H1 (cell line): Measurements from ENCODE around the gene ADAMTS6. TPM values are rescaled to one million over a fixed set of nuclear protein-coding genes. Genes with fewer than 3 reads are reported as not detected.

Source experiments
- ASH2L ChIP-seq: fragments of 200-600, 300-600 bp; sonication (generic); IDR thresholded peaks from one replicate; pipeline ENCODE4 v1.7.1; 2017; ENCODE audit warnings: low read length
- BCL11A ChIP-seq, 2 experiments: IDR thresholded peaks; one replicate each; pipeline ENCODE4 v1.6.1; 2011; ENCODE audit warnings: low read depth in 2 of 2, low read length in 2 of 2, mild to moderate bottlenecking in 2 of 2
- BRCA1 ChIP-seq: IDR thresholded peaks from 2 replicates; pipeline ENCODE4 v1.6.1; 2012; ENCODE audit warnings: low read depth, low read length, improper control_type of control experiment
- CHD1 ChIP-seq: IDR thresholded peaks from 2 replicates; pipeline ENCODE4 v1.6.1; 2012; ENCODE audit warnings: low read depth, low read length, improper control_type of control experiment
- CTBP2 ChIP-seq: IDR thresholded peaks from 2 replicates; pipeline ENCODE4 v1.7.0; 2011; ENCODE audit warnings: borderline replicate concordance, mild to moderate bottlenecking, moderate library complexity, mixed read lengths, low read length; ENCODE audit not compliant: insufficient read depth, insufficient read length
- MAFK ChIP-seq: IDR thresholded peaks from 2 replicates; pipeline ENCODE4 v1.6.1; 2012; ENCODE audit warnings: low read depth, mild to moderate bottlenecking, improper control_type of control experiment, low read length
- POLR2A ChIP-seq, 2 experiments: IDR thresholded peaks; 1 replicate in 1 of 2; 2 replicates in 1 of 2; pipeline ENCODE4 v1.6.1; 2011; ENCODE audit warnings: low read depth in 2 of 2, low read length in 2 of 2, mild to moderate bottlenecking in 2 of 2; ENCODE audit errors: control extremely low read depth in 1 of 2
- POLR2AphosphoS5 ChIP-seq: IDR thresholded peaks from 2 replicates; pipeline ENCODE4 v1.6.1; 2011; ENCODE audit warnings: low read depth, low read length
- RNF2 ChIP-seq: fragments of 200-900, 300-1000 bp; sonication (generic); IDR thresholded peaks from 2 replicates; pipeline ENCODE4 v1.7.1; 2016; ENCODE audit warnings: borderline replicate concordance, low read depth, mild to moderate bottlenecking, antibody characterized with exemption, low read length; ENCODE audit not compliant: poor library complexity, severe bottlenecking; ENCODE audit errors: missing control alignments
- polyA plus RNA-seq, 7 experiments: library from polyadenylated mRNA; depleted of rRNA in 3 of 7; stranded (reverse) in 5 of 7; unstranded in 2 of 7; fragments of >200 nt in 5 of 7; fragments of 200-250 nt in 2 of 7; gene quantifications; 1 replicate in 5 of 7; 2 replicates in 1 of 7; 4 replicates in 1 of 7; pipeline versions ENCODE4 v1.2.1 to v1.2.3, GENCODE V29; 2011 to 2013; ENCODE audit warnings: missing spikeins in 2 of 7, mixed read lengths in 2 of 7
- total RNA-seq: library from RNA; stranded (reverse); fragmentation: NEBNext Ultra II Directional; extraction: Animal tissue kit (Norgen Biotek cat#: 25700); gene quantifications from 2 replicates; pipeline ENCODE4 v1.2.1, GENCODE V29; 2021
- TF ChIP-seq, protein P1 (sequence below): fragments of 300-600 bp; sonication (generic); IDR thresholded peaks from 2 replicates; pipeline ENCODE4 v1.7.1; 2012; ENCODE audit warnings: low read length, moderate library complexity, mild to moderate bottlenecking, inconsistent platforms; ENCODE audit not compliant: insufficient replicate concordance

The ADAMTS6 gene
- total and polyA plus RNA-seq, 2 of the 8 experiments (the other 6 are each of a cell fraction or from before 2014, with no cell fraction given), result 0.74 to 2.4 TPM

DNA sequence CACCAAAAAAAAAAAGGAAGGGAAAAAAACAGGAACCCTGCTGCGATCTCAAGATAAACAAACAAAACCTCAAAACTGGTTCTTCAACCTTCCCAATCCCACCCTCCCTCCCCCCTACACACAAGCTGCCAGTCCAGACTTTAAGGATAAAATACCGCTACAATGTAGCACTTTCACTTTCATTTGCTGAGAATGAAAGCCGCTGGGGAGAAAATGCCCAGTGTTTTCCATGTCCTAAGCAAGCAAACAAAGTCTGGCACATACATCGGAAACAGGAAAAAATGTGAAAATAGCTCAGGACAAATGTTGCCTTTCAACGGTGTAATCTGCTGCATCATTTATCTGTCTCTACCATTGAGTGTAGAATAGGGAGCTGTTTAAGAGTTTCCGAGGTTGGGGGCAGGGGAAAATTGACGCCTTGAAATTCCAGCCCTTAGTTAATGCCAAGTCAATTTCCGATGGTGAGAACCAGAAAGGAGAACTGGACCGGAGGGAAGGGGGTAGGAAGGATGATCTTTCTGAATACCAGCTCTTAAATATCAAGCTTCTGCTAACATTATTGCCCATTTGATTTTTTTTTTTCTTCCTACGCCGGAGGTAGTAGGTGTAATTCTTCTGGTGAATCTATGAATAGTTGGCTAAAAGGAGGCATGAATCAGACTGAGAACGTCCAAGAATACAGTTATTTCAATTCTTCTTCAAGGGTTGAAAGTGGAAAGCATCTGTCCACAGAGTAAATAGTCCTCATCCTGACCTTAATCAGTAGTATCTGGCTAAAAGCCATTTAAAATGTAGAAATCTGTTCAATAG is 1.2 kb upstream of the ADAMTS6 start (continued):
- TF ChIP-seq BCL11A (IDR thresholded peaks at IDR 0.05; ENCODE audit: low read depth in 2 of 2, low read length in 2 of 2), result no peak
- no peak for TF ChIP-seq RNF2
- no peak for TF ChIP-seq POLR2A (IDR thresholded peaks at IDR 0.05; ENCODE audit: control extremely low read depth in 1 of 2, low read depth in 2 of 2, low read length in 2 of 2)
- TF ChIP-seq CTBP2, result no peak
- TF ChIP-seq ASH2L, result peak; percentile 91
- TF ChIP-seq CHD1, result no peak
- 0 out of 2 replicates have a peak, but pooled peaks have one; percentile 7 for TF ChIP-seq MAFK
- TF ChIP-seq POLR2AphosphoS5, result no peak
- TF ChIP-seq, protein P1, sequence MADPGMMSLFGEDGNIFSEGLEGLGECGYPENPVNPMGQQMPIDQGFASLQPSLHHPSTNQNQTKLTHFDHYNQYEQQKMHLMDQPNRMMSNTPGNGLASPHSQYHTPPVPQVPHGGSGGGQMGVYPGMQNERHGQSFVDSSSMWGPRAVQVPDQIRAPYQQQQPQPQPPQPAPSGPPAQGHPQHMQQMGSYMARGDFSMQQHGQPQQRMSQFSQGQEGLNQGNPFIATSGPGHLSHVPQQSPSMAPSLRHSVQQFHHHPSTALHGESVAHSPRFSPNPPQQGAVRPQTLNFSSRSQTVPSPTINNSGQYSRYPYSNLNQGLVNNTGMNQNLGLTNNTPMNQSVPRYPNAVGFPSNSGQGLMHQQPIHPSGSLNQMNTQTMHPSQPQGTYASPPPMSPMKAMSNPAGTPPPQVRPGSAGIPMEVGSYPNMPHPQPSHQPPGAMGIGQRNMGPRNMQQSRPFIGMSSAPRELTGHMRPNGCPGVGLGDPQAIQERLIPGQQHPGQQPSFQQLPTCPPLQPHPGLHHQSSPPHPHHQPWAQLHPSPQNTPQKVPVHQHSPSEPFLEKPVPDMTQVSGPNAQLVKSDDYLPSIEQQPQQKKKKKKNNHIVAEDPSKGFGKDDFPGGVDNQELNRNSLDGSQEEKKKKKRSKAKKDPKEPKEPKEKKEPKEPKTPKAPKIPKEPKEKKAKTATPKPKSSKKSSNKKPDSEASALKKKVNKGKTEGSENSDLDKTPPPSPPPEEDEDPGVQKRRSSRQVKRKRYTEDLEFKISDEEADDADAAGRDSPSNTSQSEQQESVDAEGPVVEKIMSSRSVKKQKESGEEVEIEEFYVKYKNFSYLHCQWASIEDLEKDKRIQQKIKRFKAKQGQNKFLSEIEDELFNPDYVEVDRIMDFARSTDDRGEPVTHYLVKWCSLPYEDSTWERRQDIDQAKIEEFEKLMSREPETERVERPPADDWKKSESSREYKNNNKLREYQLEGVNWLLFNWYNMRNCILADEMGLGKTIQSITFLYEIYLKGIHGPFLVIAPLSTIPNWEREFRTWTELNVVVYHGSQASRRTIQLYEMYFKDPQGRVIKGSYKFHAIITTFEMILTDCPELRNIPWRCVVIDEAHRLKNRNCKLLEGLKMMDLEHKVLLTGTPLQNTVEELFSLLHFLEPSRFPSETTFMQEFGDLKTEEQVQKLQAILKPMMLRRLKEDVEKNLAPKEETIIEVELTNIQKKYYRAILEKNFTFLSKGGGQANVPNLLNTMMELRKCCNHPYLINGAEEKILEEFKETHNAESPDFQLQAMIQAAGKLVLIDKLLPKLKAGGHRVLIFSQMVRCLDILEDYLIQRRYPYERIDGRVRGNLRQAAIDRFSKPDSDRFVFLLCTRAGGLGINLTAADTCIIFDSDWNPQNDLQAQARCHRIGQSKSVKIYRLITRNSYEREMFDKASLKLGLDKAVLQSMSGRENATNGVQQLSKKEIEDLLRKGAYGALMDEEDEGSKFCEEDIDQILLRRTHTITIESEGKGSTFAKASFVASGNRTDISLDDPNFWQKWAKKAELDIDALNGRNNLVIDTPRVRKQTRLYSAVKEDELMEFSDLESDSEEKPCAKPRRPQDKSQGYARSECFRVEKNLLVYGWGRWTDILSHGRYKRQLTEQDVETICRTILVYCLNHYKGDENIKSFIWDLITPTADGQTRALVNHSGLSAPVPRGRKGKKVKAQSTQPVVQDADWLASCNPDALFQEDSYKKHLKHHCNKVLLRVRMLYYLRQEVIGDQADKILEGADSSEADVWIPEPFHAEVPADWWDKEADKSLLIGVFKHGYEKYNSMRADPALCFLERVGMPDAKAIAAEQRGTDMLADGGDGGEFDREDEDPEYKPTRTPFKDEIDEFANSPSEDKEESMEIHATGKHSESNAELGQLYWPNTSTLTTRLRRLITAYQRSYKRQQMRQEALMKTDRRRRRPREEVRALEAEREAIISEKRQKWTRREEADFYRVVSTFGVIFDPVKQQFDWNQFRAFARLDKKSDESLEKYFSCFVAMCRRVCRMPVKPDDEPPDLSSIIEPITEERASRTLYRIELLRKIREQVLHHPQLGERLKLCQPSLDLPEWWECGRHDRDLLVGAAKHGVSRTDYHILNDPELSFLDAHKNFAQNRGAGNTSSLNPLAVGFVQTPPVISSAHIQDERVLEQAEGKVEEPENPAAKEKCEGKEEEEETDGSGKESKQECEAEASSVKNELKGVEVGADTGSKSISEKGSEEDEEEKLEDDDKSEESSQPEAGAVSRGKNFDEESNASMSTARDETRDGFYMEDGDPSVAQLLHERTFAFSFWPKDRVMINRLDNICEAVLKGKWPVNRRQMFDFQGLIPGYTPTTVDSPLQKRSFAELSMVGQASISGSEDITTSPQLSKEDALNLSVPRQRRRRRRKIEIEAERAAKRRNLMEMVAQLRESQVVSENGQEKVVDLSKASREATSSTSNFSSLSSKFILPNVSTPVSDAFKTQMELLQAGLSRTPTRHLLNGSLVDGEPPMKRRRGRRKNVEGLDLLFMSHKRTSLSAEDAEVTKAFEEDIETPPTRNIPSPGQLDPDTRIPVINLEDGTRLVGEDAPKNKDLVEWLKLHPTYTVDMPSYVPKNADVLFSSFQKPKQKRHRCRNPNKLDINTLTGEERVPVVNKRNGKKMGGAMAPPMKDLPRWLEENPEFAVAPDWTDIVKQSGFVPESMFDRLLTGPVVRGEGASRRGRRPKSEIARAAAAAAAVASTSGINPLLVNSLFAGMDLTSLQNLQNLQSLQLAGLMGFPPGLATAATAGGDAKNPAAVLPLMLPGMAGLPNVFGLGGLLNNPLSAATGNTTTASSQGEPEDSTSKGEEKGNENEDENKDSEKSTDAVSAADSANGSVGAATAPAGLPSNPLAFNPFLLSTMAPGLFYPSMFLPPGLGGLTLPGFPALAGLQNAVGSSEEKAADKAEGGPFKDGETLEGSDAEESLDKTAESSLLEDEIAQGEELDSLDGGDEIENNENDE, result no peak
- no peak for TF ChIP-seq BRCA1
